SU-DHL-6 (cell line): ENCODE results near the gene CDK5RAP3.

Experiments
- EZH2phosphoT487 ChIP-seq: fragments of 200-600 bp; sonication (generic), shearing (Covaris generic); conservative IDR thresholded peaks from 2 replicates; pipeline ENCODE4 v1.6.1; 2018; ENCODE audit warnings: mild to moderate bottlenecking, antibody characterized with exemption, low read length, moderate library complexity, mixed read lengths
- TF ChIP-seq, protein P1 (sequence below): fragments of 200-600 bp; sonication (generic); IDR thresholded peaks from one replicate; pipeline ENCODE4 v1.5.1; 2017; ENCODE audit warnings: antibody characterized with exemption, mild to moderate bottlenecking, low read length, moderate library complexity; ENCODE audit not compliant: insufficient read depth, poor library complexity, severe bottlenecking

DNA sequence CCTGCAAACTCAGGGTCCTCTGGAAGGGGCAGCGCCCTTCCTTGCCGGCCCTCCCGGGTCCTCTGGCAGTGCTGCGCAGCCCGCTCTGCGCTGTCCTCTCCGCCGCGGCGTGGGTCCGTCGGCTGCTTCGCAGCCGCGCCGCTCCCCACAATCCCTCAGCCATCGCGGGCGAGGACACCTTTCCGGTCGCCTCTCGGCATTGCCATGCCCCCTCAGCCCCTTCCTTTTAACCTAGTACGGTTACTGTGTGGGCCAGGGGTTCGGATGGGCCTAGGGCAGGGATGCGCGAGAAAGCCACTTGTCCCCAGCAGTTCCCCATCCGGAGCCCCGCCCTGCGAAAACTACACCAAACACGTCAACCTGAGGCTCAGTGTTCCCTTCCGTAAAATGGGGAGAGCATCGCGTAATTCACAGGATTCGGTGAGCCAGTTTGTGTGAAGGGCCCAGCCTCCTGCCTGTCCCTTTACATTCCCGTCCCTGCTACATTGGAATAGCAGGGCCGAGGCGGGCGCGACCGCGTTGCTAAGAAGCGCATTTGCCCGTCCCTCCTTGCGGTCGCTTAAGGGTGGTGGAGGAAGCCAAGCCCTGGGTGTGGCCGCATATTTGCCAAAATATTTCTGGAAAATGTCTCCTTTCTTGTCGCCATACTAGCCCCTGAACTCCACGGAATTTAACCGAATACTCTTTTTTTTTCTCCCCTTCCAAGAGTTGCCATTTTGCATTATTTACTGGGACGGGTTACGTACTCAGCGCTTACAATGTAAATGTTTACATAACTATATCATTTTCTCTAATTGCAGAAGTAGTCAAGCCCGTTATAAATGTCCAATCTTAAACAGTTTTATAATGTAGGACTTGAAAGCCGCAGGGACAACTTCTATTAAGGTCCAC is 53.5 kb downstream of the CDK5RAP3 start:
- TF ChIP-seq, protein P1, sequence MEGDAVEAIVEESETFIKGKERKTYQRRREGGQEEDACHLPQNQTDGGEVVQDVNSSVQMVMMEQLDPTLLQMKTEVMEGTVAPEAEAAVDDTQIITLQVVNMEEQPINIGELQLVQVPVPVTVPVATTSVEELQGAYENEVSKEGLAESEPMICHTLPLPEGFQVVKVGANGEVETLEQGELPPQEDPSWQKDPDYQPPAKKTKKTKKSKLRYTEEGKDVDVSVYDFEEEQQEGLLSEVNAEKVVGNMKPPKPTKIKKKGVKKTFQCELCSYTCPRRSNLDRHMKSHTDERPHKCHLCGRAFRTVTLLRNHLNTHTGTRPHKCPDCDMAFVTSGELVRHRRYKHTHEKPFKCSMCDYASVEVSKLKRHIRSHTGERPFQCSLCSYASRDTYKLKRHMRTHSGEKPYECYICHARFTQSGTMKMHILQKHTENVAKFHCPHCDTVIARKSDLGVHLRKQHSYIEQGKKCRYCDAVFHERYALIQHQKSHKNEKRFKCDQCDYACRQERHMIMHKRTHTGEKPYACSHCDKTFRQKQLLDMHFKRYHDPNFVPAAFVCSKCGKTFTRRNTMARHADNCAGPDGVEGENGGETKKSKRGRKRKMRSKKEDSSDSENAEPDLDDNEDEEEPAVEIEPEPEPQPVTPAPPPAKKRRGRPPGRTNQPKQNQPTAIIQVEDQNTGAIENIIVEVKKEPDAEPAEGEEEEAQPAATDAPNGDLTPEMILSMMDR = no peak
- TF ChIP-seq EZH2phosphoT487 = no peak
